HEK293 (cell line): Measurements from ENCODE around the gene PADI3.

Experiments used
- CTCF ChIA-PET: fragments of 350-600 bp; formaldehyde crosslinking; extraction: SDS; loops from one replicate; lab custom pipeline; 2021; ENCODE audit warnings: antibody characterized with exemption; lab: Yijun Ruan, JAX
- POLR2A ChIA-PET: fragments of 300-600 bp; formaldehyde crosslinking; extraction: SDS; loops from one replicate; lab custom pipeline; 2020; ENCODE audit warnings: antibody characterized with exemption, inconsistent platforms; lab: Yijun Ruan, JAX
- H3K27ac ChIP-seq: fragments of 200-500 bp; sonication (Bioruptor generic); 2 replicates; pipeline ENCODE4 v1.5.1; 2014; ENCODE audit warnings: low read depth, low read length, control low read depth, inconsistent platforms; ENCODE audit errors: extremely low read depth
- H3K36me3 ChIP-seq, 2 experiments: fragments of 200-500 bp in 1 of 2; sonication (Bioruptor generic) in 1 of 2; 1 replicate in 1 of 2; 2 replicates in 1 of 2; pipeline ENCODE4 v1.5.1; 2014 to 2017; ENCODE audit warnings: inconsistent platforms in 2 of 2, low read length in 2 of 2; ENCODE audit not compliant: control insufficient read depth in 2 of 2, insufficient read depth in 1 of 2
- H3K4me1 ChIP-seq: fragments of 200-500 bp; sonication (Bioruptor generic); 2 replicates; pipeline ENCODE4 v1.5.1; 2014; ENCODE audit warnings: mild to moderate bottlenecking, low read length, inconsistent platforms; ENCODE audit not compliant: control insufficient read depth, insufficient read depth
- H3K4me3 ChIP-seq: 2 replicates; pipeline ENCODE4 v1.5.1; 2011; ENCODE audit warnings: low read depth, mild to moderate bottlenecking, control low read depth, low read length, moderate library complexity
- H3K9me3 ChIP-seq: fragments of 200-500 bp; sonication (Bioruptor generic); 2 replicates; pipeline ENCODE4 v1.5.1; 2014; ENCODE audit warnings: low read depth, low read length, inconsistent platforms; ENCODE audit not compliant: control insufficient read depth, insufficient read depth
- IKZF3 ChIP-seq: fragments of 450-650 bp; IDR thresholded peaks from 2 replicates; pipeline ENCODE4 v1.5.0; 2018; ENCODE audit warnings: missing biosample characterization, mild to moderate bottlenecking, missing genetic modification characterization, moderate library complexity
- KLF7 ChIP-seq: fragments of 450-650 bp; formaldehyde crosslinking; IDR thresholded peaks from 2 replicates; pipeline ENCODE4 v1.5.1; 2016; ENCODE audit warnings: missing biosample characterization, missing genetic modification characterization, borderline replicate concordance
- REPIN1 ChIP-seq: fragments of 450-650 bp; formaldehyde crosslinking; IDR thresholded peaks from 2 replicates; pipeline ENCODE4 v1.5.1; 2017; ENCODE audit warnings: missing biosample characterization, missing genetic modification characterization, low read depth
- ZFHX2 ChIP-seq: fragments of 450-650 bp; formaldehyde crosslinking; conservative IDR thresholded peaks from 2 replicates; pipeline ENCODE4 v1.5.1; 2016; ENCODE audit warnings: missing biosample characterization, missing genetic modification characterization
- ZFP37 ChIP-seq: fragments of 450-650 bp; formaldehyde crosslinking; IDR thresholded peaks from 2 replicates; pipeline ENCODE4 v1.5.1; 2016; ENCODE audit warnings: missing biosample characterization, missing genetic modification characterization
- ZFP69B ChIP-seq: fragments of 450-650 bp; formaldehyde crosslinking; IDR thresholded peaks from 2 replicates; pipeline ENCODE4 v1.5.1; 2016; ENCODE audit warnings: missing biosample characterization, missing genetic modification characterization
- ZIC2 ChIP-seq: fragments of 450-650 bp; formaldehyde crosslinking; IDR thresholded peaks from 2 replicates; pipeline ENCODE4 v1.5.1; 2016; ENCODE audit warnings: missing biosample characterization, missing genetic modification characterization
- ZNF202 ChIP-seq: fragments of 450-650 bp; formaldehyde crosslinking; IDR thresholded peaks from 2 replicates; pipeline ENCODE4 v1.5.1; 2016; ENCODE audit warnings: missing biosample characterization, missing genetic modification characterization, borderline replicate concordance
- ZNF239 ChIP-seq: fragments of 450-650 bp; formaldehyde crosslinking; IDR thresholded peaks from 2 replicates; pipeline ENCODE4 v1.5.1; 2016; ENCODE audit warnings: missing biosample characterization, missing genetic modification characterization
- ZNF341 ChIP-seq: fragments of 450-650 bp; formaldehyde crosslinking; IDR thresholded peaks from 2 replicates; pipeline ENCODE4; 2016; ENCODE audit warnings: low read depth, missing biosample characterization, missing genetic modification characterization
- ZNF354C ChIP-seq: fragments of 450-650 bp; formaldehyde crosslinking; IDR thresholded peaks from 2 replicates; pipeline ENCODE4 v1.5.1; 2016; ENCODE audit warnings: missing biosample characterization, missing genetic modification characterization, low read depth, borderline replicate concordance
- ZNF658 ChIP-seq: fragments of 450-650 bp; formaldehyde crosslinking; IDR thresholded peaks from 2 replicates; pipeline ENCODE4; 2016; ENCODE audit warnings: missing biosample characterization, missing genetic modification characterization
- ZNF747 ChIP-seq: fragments of 450-650 bp; formaldehyde crosslinking; IDR thresholded peaks from 2 replicates; pipeline ENCODE4 v1.5.1; 2016; ENCODE audit warnings: missing biosample characterization, missing genetic modification characterization
- TF ChIP-seq, protein P1 (sequence below): fragments of 450-650 bp; formaldehyde crosslinking; IDR thresholded peaks from 2 replicates; pipeline ENCODE4 v1.5.1; 2016; ENCODE audit warnings: missing biosample characterization, missing genetic modification characterization
- TF ChIP-seq, protein P2 (sequence below): fragments of 450-650 bp; formaldehyde crosslinking; optimal IDR thresholded peaks from 2 replicates; pipeline ENCODE3; 2016; ENCODE audit warnings: missing biosample characterization, mild to moderate bottlenecking, missing genetic modification characterization
- TF ChIP-seq, protein P3 (sequence below): fragments of 450-650 bp; formaldehyde crosslinking; IDR thresholded peaks from 2 replicates; pipeline ENCODE4 v1.5.1; 2016; ENCODE audit warnings: missing biosample characterization, missing genetic modification characterization
- TF ChIP-seq, protein P4 (sequence below): fragments of 450-650 bp; IDR thresholded peaks from 2 replicates; pipeline ENCODE4 v1.5.1; 2018; ENCODE audit warnings: missing biosample characterization, mild to moderate bottlenecking, missing genetic modification characterization
- TF ChIP-seq, protein P5 (sequence below): fragments of 450-650 bp; formaldehyde crosslinking; IDR thresholded peaks from 2 replicates; pipeline ENCODE4 v1.5.0; 2017; ENCODE audit warnings: missing biosample characterization, missing genetic modification characterization, borderline replicate concordance

Gene PADI3

DNA sequence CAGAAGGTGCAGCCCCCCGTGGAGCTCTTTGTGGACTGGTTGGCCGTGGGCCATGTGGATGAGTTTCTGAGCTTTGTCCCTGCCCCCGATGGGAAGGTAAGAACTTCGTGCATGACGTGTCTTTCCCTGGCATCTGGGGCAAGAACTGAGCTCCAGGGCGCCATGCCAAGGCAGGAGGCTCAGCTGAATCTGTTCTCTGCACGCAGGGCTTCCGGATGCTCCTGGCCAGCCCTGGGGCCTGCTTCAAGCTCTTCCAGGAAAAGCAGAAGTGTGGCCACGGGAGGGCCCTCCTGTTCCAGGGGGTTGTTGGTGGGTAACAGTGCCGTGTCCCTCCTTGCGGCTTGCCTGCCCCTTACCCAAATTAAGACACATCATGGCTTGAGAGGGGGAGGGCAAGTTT, 27.7 kb downstream of the PADI3 start:
- H3K36me3 ChIP-seq: no peaks in the 10 kb centered on the region
- TF ChIP-seq ZFP69B (tag by site-specific recombination) (no peak), IKZF3 (no peak), ZNF747 (no peak), REPIN1 (no peak), ZNF354C (tag by site-specific recombination) (no peak), ZFHX2 (no peak), ZFP37 (tag by site-specific recombination) (no peak), ZNF202 (tag by site-specific recombination) (no peak), ZNF658 (tag by site-specific recombination) (no peak), KLF7 (tag by site-specific recombination) (no peak), ZNF341 (tag by site-specific recombination) (no peak)
- TF ChIP-seq, protein P1, sequence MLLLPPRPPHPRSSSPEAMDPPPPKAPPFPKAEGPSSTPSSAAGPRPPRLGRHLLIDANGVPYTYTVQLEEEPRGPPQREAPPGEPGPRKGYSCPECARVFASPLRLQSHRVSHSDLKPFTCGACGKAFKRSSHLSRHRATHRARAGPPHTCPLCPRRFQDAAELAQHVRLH: no peak
- TF ChIP-seq, protein P2, sequence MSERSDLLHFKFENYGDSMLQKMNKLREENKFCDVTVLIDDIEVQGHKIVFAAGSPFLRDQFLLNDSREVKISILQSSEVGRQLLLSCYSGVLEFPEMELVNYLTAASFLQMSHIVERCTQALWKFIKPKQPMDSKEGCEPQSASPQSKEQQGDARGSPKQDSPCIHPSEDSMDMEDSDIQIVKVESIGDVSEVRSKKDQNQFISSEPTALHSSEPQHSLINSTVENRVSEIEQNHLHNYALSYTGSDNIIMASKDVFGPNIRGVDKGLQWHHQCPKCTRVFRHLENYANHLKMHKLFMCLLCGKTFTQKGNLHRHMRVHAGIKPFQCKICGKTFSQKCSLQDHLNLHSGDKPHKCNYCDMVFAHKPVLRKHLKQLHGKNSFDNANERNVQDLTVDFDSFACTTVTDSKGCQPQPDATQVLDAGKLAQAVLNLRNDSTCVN: no peak
- TF ChIP-seq, protein P3, sequence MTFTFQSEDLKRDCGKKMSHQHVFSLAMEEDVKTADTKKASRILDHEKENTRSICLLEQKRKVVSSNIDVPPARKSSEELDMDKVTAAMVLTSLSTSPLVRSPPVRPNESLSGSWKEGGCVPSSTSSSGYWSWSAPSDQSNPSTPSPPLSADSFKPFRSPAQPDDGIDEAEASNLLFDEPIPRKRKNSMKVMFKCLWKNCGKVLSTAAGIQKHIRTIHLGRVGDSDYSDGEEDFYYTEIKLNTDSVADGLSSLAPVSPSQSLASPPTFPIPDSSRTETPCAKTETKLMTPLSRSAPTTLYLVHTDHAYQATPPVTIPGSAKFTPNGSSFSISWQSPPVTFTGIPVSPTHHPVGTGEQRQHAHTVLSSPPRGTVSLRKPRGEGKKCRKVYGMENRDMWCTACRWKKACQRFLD (tag by site-specific recombination): no peak
- TF ChIP-seq, protein P4, sequence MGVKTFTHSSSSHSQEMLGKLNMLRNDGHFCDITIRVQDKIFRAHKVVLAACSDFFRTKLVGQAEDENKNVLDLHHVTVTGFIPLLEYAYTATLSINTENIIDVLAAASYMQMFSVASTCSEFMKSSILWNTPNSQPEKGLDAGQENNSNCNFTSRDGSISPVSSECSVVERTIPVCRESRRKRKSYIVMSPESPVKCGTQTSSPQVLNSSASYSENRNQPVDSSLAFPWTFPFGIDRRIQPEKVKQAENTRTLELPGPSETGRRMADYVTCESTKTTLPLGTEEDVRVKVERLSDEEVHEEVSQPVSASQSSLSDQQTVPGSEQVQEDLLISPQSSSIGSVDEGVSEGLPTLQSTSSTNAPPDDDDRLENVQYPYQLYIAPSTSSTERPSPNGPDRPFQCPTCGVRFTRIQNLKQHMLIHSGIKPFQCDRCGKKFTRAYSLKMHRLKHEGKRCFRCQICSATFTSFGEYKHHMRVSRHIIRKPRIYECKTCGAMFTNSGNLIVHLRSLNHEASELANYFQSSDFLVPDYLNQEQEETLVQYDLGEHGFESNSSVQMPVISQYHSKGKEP (tag by site-specific recombination): no peak
- TF ChIP-seq, protein P5, sequence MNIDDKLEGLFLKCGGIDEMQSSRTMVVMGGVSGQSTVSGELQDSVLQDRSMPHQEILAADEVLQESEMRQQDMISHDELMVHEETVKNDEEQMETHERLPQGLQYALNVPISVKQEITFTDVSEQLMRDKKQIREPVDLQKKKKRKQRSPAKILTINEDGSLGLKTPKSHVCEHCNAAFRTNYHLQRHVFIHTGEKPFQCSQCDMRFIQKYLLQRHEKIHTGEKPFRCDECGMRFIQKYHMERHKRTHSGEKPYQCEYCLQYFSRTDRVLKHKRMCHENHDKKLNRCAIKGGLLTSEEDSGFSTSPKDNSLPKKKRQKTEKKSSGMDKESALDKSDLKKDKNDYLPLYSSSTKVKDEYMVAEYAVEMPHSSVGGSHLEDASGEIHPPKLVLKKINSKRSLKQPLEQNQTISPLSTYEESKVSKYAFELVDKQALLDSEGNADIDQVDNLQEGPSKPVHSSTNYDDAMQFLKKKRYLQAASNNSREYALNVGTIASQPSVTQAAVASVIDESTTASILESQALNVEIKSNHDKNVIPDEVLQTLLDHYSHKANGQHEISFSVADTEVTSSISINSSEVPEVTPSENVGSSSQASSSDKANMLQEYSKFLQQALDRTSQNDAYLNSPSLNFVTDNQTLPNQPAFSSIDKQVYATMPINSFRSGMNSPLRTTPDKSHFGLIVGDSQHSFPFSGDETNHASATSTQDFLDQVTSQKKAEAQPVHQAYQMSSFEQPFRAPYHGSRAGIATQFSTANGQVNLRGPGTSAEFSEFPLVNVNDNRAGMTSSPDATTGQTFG (tag by site-specific recombination): no peak
- TF ChIP-seq, all 188 proteins: peak for 0
- CTCF ChIA-PET: interaction anchor here (0.7 to 1.9 kb wide), 5 partner anchors 9 to 216 kb away, joined by 3 to 13 read pairs (median 4); no protein-coding TSS in a partner anchor
- H3K4me3 ChIP-seq: no peak overlapping the region
- POLR2A ChIA-PET: no interaction called here
- no peaks in the 10 kb centered on the region for H3K4me1 ChIP-seq
- H3K27ac ChIP-seq: no peak overlapping the region
- H3K9me3 ChIP-seq: no peaks in the 10 kb centered on the region

DNA sequence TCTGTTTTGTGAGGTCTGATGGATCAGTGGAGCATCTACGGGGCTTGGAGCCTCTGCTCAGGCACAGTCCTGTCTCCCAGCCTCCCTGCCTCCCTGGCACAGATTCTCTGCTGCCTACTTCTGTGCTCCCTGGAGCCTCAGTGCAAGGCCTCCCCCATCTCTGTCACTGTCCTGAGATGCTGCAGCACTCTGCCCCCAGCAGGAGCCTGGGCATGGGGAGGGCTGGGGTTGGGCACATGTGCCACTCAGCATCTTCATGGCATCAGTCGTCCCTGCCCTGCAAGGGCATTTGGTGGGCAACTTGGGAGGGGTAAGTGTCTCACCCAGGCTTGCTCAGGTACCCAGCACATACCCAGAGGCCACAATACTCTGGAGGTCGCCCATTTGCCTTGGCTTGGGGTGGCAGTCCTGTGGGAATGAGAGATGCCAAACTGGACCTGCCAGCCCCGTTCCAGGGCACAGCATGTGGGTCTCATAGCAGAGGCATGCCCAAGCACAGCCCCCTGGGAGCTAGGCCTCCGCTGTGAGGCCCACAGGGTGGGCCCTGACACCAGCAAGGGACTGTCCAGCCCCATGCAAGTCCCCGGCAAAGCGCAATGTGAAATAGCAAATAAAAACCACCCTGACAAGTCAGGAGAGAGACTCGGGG, 28.7 kb downstream of the PADI3 start:
- H3K36me3 ChIP-seq: no peaks in the 10 kb centered on the region
- no peaks in the 10 kb centered on the region for H3K4me1 ChIP-seq
- CTCF ChIA-PET: interaction anchor here (0.7 to 1.2 kb wide), 2 partner anchors 190 to 217 kb away, joined by 5 read pairs; no protein-coding TSS in a partner anchor
- H3K9me3 ChIP-seq: no peaks in the 10 kb centered on the region
- POLR2A ChIA-PET: interaction anchor here (0.7 kb wide), 1 partner anchor 157 kb away, joined by 3 read pairs; no protein-coding TSS in a partner anchor
- peak; percentile 50 for TF ChIP-seq ZIC2 (tag by site-specific recombination)
- no peak for TF ChIP-seq ZNF239
- H3K4me3 ChIP-seq: no peak overlapping the region
- H3K27ac ChIP-seq: no peak overlapping the region
